ENCODE data around the gene MRGPRE.

MRGPRE gene

DNA sequence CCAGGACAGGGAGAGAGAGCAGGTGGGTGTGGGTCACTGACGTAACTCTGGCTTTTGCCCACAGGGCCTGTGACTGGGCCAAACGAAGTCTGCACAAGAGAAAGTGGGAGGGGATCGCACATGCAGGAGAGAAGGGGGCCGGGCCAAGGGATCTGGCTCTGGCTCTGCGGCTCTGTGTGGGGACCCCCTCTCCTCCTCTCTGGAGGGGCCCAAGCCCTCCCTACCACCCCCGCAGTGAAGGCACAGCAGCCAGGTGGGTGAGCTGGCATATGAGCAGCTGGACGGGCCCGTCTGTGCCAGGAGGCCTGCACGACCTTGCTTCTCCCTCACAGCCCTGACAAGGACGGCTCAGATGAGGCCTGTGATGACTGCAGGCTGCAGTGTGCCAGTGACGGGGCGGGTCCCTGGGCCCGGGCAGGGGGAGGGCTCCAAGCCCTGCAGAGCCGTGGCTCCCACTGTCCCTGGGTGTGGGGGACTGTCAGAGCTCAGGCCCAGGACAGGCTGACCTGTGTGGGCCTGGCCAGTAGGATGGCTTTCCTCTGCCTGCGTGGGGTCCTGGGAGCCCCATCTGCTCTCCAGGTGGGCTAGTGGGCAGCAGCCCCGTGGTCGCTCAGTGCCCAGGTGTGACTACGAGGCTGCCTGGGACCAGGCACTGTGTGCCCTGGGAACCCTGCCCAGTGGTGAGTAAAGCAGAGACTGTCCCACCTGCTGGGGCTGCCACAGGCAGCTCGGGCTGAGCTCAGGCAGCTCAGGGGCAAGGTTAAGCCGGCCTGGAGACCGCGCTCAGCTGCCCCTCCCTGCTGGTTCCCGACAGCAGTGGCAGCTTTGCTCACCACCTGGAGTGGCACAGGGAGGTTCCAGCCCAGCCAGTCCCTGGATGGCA is 35.8 kb downstream of the MRGPRE start:
- no peak for DNase-seq

DNA sequence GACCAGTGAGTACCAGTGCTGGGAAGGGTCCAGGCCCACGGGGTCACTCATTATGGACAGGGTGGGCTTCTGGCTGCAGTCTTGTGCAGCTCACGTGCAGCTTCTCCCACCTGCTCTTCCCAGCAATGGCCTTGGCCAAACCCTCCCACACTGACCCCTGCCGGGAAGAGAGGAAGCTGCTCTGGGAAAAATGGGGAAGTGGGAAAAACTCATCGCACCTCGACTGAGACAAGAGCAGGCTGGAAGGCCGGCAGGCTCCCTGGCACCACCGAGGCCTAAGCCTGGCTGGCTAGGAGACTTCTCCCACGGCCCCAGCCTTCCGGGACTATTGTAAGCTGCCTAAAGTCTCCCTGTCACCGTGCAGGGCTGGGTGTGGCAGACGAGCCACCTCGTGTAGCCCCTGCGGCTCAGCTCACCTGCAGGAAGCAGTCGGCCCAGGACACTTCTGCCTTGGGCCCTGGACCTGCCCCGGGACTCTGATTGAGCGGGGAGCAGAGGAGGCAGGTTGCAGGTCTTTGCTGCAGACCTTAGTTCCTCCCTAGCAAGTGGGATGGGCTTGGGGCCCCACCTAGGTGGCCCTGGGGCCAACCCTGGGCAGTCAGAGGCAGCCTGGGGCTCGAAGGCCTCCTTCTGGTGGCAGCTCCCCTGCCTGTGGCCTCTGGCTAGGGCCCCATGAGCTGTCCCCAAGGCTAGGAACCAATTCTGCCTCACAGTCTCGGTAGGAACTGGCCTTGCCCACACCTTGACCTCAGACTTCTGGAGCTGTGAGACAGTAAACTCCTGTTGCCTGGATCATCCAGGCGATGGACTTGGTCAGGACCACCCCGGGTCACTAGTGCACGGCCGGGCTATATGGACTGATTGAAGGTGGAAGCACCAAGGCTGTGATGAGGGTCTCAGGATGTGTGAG is 36.7 kb downstream of the MRGPRE start:
- DNase-seq = no peak

- no peak for DNase-seq
Observed at GRCh38 chr11:3194016-3194816, 38.0 kb downstream of the MRGPRE start.

DNA sequence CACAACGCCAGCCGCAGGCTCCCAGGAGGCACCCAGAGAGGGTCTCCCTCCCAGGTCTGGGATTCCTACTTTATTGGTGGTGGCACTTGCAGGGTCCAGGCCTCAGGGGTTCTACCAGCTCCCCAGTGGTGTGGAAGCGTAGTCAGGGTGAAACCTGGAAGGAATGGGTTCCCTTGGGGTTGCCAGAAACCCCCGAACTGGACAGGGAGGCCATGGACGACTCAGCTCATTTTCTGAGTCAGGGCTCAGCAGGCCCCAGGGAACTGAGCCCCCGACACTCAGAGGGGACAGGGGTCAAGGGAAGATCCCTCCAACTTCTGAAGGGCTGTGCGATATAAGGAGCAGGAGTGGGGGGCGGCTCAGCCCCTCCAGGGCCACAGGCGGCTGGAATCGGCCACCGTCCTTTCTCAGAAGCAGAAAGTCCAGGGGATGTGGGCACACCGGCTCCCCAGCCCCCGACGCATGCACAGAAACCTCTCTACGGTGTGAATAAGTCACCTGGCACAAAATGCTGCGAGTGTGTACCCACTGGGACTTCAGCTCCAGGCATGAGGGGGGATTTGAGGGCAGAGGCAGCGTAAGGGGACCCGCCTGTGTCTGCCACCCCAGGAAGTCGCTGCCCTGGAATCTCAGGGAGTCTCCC is 38.7 kb downstream of the MRGPRE start:
- no peak for DNase-seq

GRCh38 chr11:3192511-3193372 is 39.5 kb downstream of the MRGPRE start:
- DNase-seq = no peak

GRCh38 chr11:3191586-3192324 is 40.5 kb downstream of the MRGPRE start:
- no peak for DNase-seq

DNA sequence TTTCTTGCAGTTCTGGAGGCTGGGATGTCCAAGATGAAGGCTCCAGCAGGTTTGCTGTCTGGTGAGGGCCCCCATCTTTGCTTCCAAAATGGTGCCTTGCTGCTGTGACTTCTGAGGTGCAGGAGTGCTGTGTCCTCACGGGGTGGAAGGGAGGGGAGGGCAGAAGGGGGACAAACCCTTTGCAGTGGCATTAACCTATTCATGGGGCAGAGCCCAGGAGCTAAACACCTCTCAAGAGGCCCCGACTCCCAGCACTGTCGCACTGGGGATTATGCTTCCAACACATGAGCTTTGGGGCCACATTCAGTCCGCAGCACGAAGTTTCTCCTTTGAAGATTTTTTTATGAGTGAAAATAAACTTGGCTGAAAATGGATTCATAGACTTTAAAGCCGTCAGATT is 41.6 kb downstream of the MRGPRE start:
- DNase-seq = no peak

- no peak for DNase-seq
Observed at GRCh38 chr11:3189886-3190583, 42.2 kb downstream of the MRGPRE start.

GRCh38 chr11:3189196-3189843 is 42.9 kb downstream of the MRGPRE start:
- no peak for DNase-seq

GRCh38 chr11:3188496-3189195 is 43.6 kb downstream of the MRGPRE start:
- no peak for DNase-seq

DNA sequence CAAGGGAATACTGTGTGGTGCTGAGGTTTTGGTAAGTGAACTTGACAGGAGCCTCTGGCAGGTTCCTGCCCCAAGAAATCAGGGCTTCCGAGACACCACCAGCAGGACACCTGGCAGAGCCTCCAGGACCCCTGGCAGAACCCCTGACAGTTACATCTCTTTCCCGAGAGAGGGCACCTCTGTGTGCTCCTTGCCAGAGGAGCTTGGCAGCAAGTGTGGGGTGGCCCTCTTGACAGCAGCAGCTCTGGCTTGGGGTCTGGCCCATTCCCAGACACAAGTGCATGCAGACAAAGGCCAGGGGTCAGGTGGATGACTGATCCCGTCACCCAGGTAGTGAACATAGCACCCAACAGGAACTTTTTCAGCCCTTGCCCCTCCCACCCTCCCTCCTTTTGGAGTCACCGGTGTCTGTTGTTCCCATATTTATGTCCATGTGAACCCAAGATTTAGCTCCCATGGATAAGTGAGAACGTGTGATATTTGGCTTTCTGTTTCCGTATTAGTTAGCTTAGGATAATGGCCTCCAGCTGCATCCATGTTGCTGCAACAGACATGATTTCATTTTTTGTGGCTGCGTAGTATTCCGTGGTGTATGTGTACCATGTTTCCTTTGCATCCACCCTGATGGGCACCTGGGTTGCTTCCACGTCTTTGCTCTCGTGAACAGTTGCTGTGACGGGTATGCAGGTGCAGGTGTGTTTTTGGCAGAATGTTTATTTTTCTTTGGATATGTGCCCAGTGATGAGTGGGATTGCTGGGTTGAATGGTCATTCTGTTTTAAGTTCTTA is 45.9 kb downstream of the MRGPRE start:
- DNase-seq = no peak

- no peak for DNase-seq
Observed at GRCh38 chr11:3184732-3185347, 47.4 kb downstream of the MRGPRE start.

DNA sequence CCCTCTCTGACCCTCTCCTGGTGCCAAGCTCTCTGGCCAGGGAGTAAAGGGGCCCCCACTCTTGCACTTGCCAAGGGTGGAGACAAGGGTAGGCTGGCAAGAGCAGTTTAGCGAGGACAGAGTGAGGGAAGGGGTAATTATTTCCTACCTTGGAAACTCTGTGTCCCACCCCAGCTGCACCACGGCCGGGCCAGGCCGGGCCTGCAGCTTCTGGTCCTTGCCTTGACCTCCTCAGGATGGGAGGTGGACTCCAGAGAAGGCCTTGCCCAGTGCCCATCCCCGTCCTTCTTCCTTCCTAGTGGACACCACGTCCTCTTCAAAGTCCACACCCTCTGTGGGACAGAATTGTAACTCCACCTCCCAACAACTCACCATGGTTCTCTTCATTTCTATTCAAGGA is 48.7 kb downstream of the MRGPRE start:
- DNase-seq = no peak

DNA sequence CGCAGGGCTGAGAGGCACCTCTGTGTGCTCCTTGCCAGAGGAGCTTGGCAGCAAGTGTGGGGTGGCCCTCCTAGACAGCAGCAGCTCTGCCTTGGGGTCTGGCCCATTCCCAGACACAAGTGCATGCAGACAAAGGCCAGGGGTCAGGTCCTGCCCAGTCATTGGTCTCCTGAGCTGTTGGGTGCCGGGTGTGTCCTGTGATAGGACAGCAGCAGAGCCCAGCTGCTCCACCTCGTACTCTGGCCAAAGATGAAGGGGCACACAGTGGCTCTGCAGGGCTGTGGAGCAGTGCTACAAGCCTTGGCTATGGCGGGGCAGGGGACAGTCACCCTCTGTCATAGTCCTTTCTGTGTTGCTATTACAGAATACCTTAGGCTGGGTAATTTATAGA is 49.8 kb downstream of the MRGPRE start:
- no peak for DNase-seq

- no peak for DNase-seq
Observed at GRCh38 chr11:3181725-3182461, 50.3 kb downstream of the MRGPRE start.

DNA sequence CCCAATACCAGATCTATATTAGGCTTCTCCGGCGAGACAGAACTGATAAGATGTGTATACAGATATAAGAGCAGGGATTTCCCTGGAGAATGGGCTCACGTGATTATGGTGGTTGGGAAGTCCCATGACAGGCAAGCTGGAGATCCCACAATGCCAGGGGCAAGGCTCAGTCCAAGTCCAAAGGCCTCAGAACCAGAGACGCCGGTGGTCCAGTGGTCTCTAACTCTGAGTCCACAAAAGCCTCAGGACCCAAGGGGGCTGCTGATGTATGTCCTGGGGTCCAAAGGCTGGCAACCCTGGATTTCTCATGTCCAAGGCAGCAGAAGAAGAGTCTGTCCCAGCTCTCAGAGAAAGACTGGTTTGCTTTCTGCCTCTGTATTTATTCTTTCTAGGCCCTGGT is 51.3 kb downstream of the MRGPRE start:
- DNase-seq = no peak

DNA sequence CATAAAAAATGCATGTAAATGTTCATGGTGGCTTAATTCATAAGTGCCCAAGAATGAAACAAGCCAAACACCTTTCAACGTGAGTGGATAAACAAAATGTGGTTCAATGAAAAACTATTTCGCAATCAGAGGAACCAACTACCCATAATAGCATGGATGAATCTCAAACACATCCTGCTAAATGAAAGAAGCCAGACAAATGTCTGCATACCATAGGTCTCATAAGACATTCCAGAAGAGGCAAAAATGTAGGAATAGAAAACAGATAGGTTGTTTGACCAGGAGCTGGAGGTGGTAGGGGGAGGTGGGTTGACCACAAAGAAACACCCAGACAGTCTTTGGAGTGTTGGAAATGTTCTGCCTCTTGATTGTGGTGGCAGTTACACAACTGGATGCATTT is 53.9 kb downstream of the MRGPRE start:
- no peak for DNase-seq

All from CD4-positive, alpha-beta T cell treated with Interleukin-17A for 4 hours (primary cell).